OCI-LY3 (cell line): Measurements from ENCODE around the gene VPS35.

Experiments
- CTCF ChIP-seq: fragments of 200-600, 300-600 bp; sonication (generic); IDR thresholded peaks from 2 replicates; pipeline ENCODE4 v1.5.1; 2014; ENCODE audit warnings: antibody characterized with exemption, low read length, low read depth
- EZH2phosphoT487 ChIP-seq: fragments of 200-600 bp; shearing (Covaris generic); IDR thresholded peaks from 2 replicates; pipeline ENCODE4 v1.6.1; 2018; ENCODE audit warnings: antibody characterized with exemption, mixed run types, low read depth

- TF ChIP-seq EZH2phosphoT487 (no peak), CTCF (no peak)
These were observed 66.9 kb downstream of the VPS35 start for GRCh38 chr16:46621934-46622676.
